K562 (cell line): ENCODE results near the gene LSR. TPM values are rescaled to one million over a fixed set of nuclear protein-coding genes. Genes with fewer than 3 reads are reported as not detected.

ENCODE experiments used
- BACH1 ChIP-seq: fragments of 200-800 bp; sonication (Bioruptor generic); IDR thresholded peaks from 2 replicates; pipeline ENCODE4 v1.6.1; 2016; ENCODE audit warnings: missing genetic modification characterization, missing compliant biosample characterization
- CLOCK ChIP-seq: fragments of 250-450 bp; sonication (Bioruptor Pico); IDR thresholded peaks from 2 replicates; pipeline ENCODE4 v1.4.0; 2020; ENCODE audit warnings: mild to moderate bottlenecking, moderate library complexity, borderline replicate concordance
- E2F6 ChIP-seq, 2 experiments: IDR thresholded peaks; 2 replicates each; pipeline ENCODE4 v1.6.1; 2011; ENCODE audit warnings: borderline replicate concordance in 1 of 2, control low read depth in 1 of 2, low read depth in 1 of 2, low read length in 1 of 2, mild to moderate bottlenecking in 1 of 2, mixed read lengths in 1 of 2, moderate library complexity in 1 of 2; ENCODE audit not compliant: insufficient read depth in 1 of 2, insufficient read length in 1 of 2, poor library complexity in 1 of 2, severe bottlenecking in 1 of 2; ENCODE audit errors: extremely low read depth in 1 of 2
- ETV1 ChIP-seq: fragments of 450-650 bp; conservative IDR thresholded peaks from 2 replicates; pipeline ENCODE4 v1.6.1; 2016; ENCODE audit warnings: missing genetic modification characterization, control low read depth, low read depth, missing compliant biosample characterization
- LEF1 ChIP-seq: fragments of 450-650 bp; IDR thresholded peaks from 2 replicates; pipeline ENCODE4 v1.6.1; 2016; ENCODE audit warnings: mild to moderate bottlenecking
- MIER1 ChIP-seq: fragments of 450-650 bp; IDR thresholded peaks from 2 replicates; pipeline ENCODE4 v1.6.1; 2016; ENCODE audit warnings: antibody characterized with exemption, mild to moderate bottlenecking, low read depth
- NR4A1 ChIP-seq, 2 experiments: fragments of 250-450 bp in 1 of 2; fragments of 450-650 bp in 1 of 2; sonication (Bioruptor Pico) in 1 of 2; IDR thresholded peaks; 2 replicates each; pipeline versions ENCODE4 v1.4.0 to v1.6.1; 2016 to 2020; ENCODE audit warnings: mild to moderate bottlenecking in 2 of 2, missing compliant biosample characterization in 1 of 2, missing genetic modification characterization in 1 of 2, moderate library complexity in 1 of 2
- RAD51 ChIP-seq: fragments of 450-650 bp; IDR thresholded peaks from 2 replicates; pipeline ENCODE4 v1.7.1; 2016; ENCODE audit warnings: low read depth, mild to moderate bottlenecking, borderline replicate concordance
- RCOR1 ChIP-seq, 2 experiments: IDR thresholded peaks; 2 replicates each; pipeline ENCODE4 v1.6.1; 2012; ENCODE audit warnings: low read depth in 2 of 2, low read length in 2 of 2, borderline replicate concordance in 1 of 2, improper control_type of control experiment in 1 of 2
- STAT6 ChIP-seq: sonication (generic); formaldehyde crosslinking; IDR thresholded peaks from 2 replicates; pipeline ENCODE4 v1.8.1; 2023; ENCODE audit warnings: mild to moderate bottlenecking, missing genetic modification reagents
- YBX1 ChIP-seq: fragments of 450-650 bp; IDR thresholded peaks from 2 replicates; pipeline ENCODE4 v1.7.1; 2016; ENCODE audit warnings: mild to moderate bottlenecking
- ZNF239 ChIP-seq: fragments of 250-450 bp; sonication (Bioruptor Pico); IDR thresholded peaks from 2 replicates; pipeline ENCODE4 v1.4.0; 2020; ENCODE audit warnings: mild to moderate bottlenecking
- ZNF551 ChIP-seq: fragments of 250-450 bp; sonication (Bioruptor Pico); IDR thresholded peaks from 2 replicates; pipeline ENCODE4 v1.5.0; 2021; ENCODE audit warnings: mild to moderate bottlenecking, moderate library complexity
- ZNF609 ChIP-seq: sonication (generic); formaldehyde crosslinking; IDR thresholded peaks from 2 replicates; pipeline ENCODE4 v1.8.1; 2023; ENCODE audit warnings: missing genetic modification reagents, mild to moderate bottlenecking, borderline replicate concordance
- polyA plus RNA-seq, 8 experiments: library from polyadenylated mRNA; depleted of rRNA in 4 of 8; stranded (reverse) in 5 of 8; unstranded in 3 of 8; fragments of >200 nt; fragmentation: Nextera tagmentation in 2 of 8; fragmentation: Illumina TruSeq in 1 of 8; extraction: Ambion mirVana in 2 of 8; extraction: Trizol in 1 of 8; gene quantifications; 2 replicates each; pipeline versions ENCODE4 v1.2.1 to v1.2.3, GENCODE V29; 2011 to 2014; ENCODE audit warnings: inconsistent platforms in 1 of 8, missing spikeins in 1 of 8
- total RNA-seq, 7 experiments: library from RNA; depleted of rRNA in 6 of 7; stranded (reverse); fragments of >200 nt in 6 of 7; fragmentation: Illumina TruSeq in 2 of 7; extraction: Trizol in 2 of 7; gene quantifications; 2 replicates each; pipeline versions ENCODE4 v1.2.1 to v1.2.3, GENCODE V29; 2011 to 2021; ENCODE audit warnings: low replicate concordance in 1 of 7

The LSR gene
- total and polyA plus RNA-seq, 9 of the 15 experiments (the other 6 are each of a cell fraction or from before 2014, with no cell fraction given), result 0.44 to 87.9 (median 28.0) TPM

- peak; percentile 90 to 99 for TF ChIP-seq RCOR1 (IDR thresholded peaks at IDR 0.05; ENCODE audit: borderline replicate concordance in 1 of 2, low read depth in 2 of 2, low read length in 2 of 2)
- TF ChIP-seq ZNF551 (CRISPR knock-in tag), result no peak
- TF ChIP-seq E2F6 (IDR thresholded peaks at IDR 0.05; ENCODE audit: borderline replicate concordance in 1 of 2, extremely low read depth in 1 of 2, insufficient read depth in 1 of 2, insufficient read length in 1 of 2, low read depth in 1 of 2, low read length in 1 of 2, poor library complexity in 1 of 2, severe bottlenecking in 1 of 2), result peak in 1 of 2 experiments; percentile 52
- TF ChIP-seq LEF1, result peak; percentile 96
- TF ChIP-seq MIER1, result no peak
- TF ChIP-seq YBX1, result no peak
- TF ChIP-seq ZNF609, result no peak
- peak; percentile 95 for TF ChIP-seq RAD51
- no peak for TF ChIP-seq ZNF239 (CRISPR knock-in tag)
- TF ChIP-seq BACH1 (tag), result peak; percentile 66; the same call in 1 of the 2 replicates
- TF ChIP-seq STAT6 (CRISPR knock-in tag), result no peak
- TF ChIP-seq ETV1 (tag), result peak; percentile 94
- no peak for TF ChIP-seq NR4A1 (CRISPR knock-in tag; IDR thresholded peaks at IDR 0.05)
- peak; percentile 53; the same call in 1 of the 2 replicates for TF ChIP-seq NR4A1 (tag; IDR thresholded peaks at IDR 0.05)
- no peak for TF ChIP-seq CLOCK (CRISPR knock-in tag)
Measured at GRCh38 chr19:35220315-35220921, 28.4 kb upstream of the LSR start (continued).
